ENCODE data around the gene KCNH8. TPM values are rescaled to one million over a fixed set of nuclear protein-coding genes. Genes with fewer than 3 reads are reported as not detected.
A peak's percentile ranks its signal among the peaks of the same experiment; 100 is the strongest.
"Not testable (repeated sequence)": the region's sequence is repeated elsewhere in the genome, so short reads cannot be mapped to it uniquely, and the experiment has no call there.

KCNH8 gene
- not detected for total RNA-seq

DNA sequence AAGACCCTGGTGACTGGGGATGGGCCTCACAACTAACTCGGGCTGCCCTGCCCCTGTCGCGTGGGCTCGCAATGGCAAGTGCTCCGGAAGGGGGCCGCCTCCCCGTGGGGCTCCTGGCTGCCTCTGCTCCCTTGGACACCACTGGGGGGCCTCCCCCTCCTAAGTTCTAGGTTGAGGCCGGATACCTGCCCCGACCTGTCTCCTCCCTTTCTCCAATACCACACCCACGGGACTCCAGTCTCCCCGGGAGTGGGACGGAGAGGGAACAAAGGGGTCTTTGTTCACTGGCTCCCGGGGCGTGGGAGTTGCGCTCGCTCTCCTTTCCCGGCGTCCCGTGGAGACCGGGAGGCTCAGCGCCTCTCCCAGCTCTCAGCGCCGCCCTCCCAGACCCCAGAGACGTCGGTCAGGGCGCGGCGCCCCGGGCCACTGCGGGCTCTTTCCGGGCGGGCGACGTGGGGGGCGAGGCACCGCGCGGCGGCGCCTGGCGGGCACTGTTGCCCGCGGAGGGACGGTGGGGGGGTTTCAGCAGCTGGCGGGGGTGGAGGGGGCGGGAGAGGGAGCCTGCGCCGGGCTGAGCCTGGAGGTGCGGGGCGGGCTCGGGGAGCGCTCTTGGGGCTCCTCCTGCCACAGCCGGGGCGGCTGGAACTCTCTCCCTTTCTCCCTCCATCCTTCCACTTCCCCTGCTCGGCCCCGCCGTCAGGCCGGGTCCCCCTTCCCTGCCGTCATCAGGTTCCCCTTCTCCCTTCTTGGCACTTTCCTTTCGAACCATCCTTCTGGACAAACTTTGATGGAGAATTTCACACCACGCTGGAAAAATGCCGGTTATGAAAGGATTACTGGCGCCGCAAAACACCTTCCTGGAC is at the start of gene KCNH8:
Gene KCNH8, plus strand, starts transcription at position 606 of the 863 bp plus-strand sequence. Its CDS starts 210 bp downstream, at position 816.
- peaks cover 3% of the 10 kb centered on the region for H3K9me3 Mint-ChIP-seq
- ChIA-PET CTCF (interaction anchor here (0.6 kb wide), 1 partner anchor 89 kb away, joined by 3 read pairs; no protein-coding TSS in a partner anchor), POLR2A (no interaction called here)
- no peak for DNase-seq
- peaks cover 14% of the 10 kb centered on the region for H3K27me3 Mint-ChIP-seq
- H3K36me3 Mint-ChIP-seq, result no peaks in the 10 kb centered on the region
- H3K4me1 Mint-ChIP-seq (ENCODE audit: low read depth), result peaks cover 12% of the 10 kb centered on the region
- no peak within 1 kb of the TSS for H3K27ac Mint-ChIP-seq
- intact Hi-C loops (cut with micrococcal nuclease), result loop anchor here (5.0 kb wide), 1 partner anchor 161 kb away; no protein-coding TSS in a partner anchor
- H3K4me3 Mint-ChIP-seq, result peak within 1 kb of the TSS; percentile 76

GRCh38 chr3:19102654-19103290 is 45.5 kb upstream of the KCNH8 start:
- DNase-seq, result peak; percentile 57
- intact Hi-C loops (cut with micrococcal nuclease); POLR2A ChIA-PET; CTCF ChIA-PET; H3K27me3 Mint-ChIP-seq; H3K36me3 Mint-ChIP-seq; H3K9me3 Mint-ChIP-seq; H3K4me1 Mint-ChIP-seq (ENCODE audit: low read depth): not testable (repeated sequence)
- Mint-ChIP-seq H3K27ac (peak overlapping the region; percentile 61), H3K4me3 (peak overlapping the region; percentile 78)

GRCh38 chr3:19103510-19103909 is 44.8 kb upstream of the KCNH8 start:
- Mint-ChIP-seq H3K9me3 (peaks cover 3% of the 10 kb centered on the region), H3K36me3 (peaks cover 2% of the 10 kb centered on the region), H3K27ac (no peak overlapping the region), H3K4me3 (peak overlapping the region; percentile 78), H3K27me3 (no peaks in the 10 kb centered on the region), H3K4me1 (ENCODE audit: low read depth) (peaks cover 7% of the 10 kb centered on the region)
- DNase-seq, result peak; percentile 32
- CTCF ChIA-PET, result no interaction called here
- POLR2A ChIA-PET, result no interaction called here
- intact Hi-C loops (cut with micrococcal nuclease), result no loop called here

DNA sequence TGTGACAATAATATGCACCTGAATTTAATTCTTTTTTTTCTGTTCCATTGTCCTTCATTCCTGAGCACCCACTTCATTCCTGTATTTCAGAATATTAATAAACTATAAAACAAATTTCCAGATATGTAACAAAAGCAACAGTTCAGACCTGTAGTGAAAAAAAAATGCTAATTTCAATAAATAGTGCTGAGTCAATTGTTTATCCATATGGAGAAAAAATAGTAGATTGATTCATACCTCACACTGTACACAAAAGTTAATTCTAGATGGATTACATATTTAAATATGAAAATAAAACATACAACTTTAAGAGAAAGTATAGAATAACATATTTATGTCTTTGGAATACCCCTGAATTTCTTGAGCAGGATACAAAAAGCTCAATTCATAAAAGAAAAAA is 43.9 kb upstream of the KCNH8 start:
- Mint-ChIP-seq H3K36me3 (peaks cover 2% of the 10 kb centered on the region), H3K4me3 (no peak overlapping the region), H3K27me3 (no peaks in the 10 kb centered on the region), H3K9me3 (peaks cover 2% of the 10 kb centered on the region), H3K27ac (no peak overlapping the region), H3K4me1 (ENCODE audit: low read depth) (peaks cover 7% of the 10 kb centered on the region)
- no peak for DNase-seq
- intact Hi-C loops (cut with micrococcal nuclease), result no loop called here
- ChIA-PET POLR2A (no interaction called here), CTCF (no interaction called here)

DNA sequence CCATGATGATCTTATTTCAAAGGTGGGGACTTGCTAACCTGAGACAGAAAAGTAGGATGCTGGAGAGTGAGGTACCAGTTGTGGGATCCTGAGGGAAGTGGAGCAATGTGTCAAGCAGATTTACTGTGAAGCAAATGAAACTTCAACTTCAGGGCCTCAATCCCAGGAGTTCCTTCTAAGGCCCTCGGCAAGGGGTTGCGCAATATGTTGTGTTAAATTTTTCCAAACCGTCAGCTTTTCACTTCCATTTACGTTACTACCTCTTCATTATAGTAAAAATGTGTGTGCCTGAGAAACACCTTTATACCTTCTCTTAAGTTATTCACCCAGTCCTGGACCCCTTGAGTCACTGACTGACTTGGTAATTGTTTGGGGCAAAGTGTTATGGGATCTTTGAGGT is 42.5 kb upstream of the KCNH8 start:
- POLR2A ChIA-PET, result no interaction called here
- no peak overlapping the region for H3K27ac Mint-ChIP-seq
- intact Hi-C loops (cut with micrococcal nuclease), result no loop called here
- CTCF ChIA-PET, result no interaction called here
- H3K9me3 Mint-ChIP-seq, result no peaks in the 10 kb centered on the region
- H3K4me3 Mint-ChIP-seq, result no peak overlapping the region
- no peak for DNase-seq
- H3K36me3 Mint-ChIP-seq, result peaks cover 2% of the 10 kb centered on the region
- no peaks in the 10 kb centered on the region for H3K27me3 Mint-ChIP-seq
- H3K4me1 Mint-ChIP-seq (ENCODE audit: low read depth), result peaks cover 7% of the 10 kb centered on the region

GRCh38 chr3:19106307-19106706 is 42.0 kb upstream of the KCNH8 start:
- intact Hi-C loops (cut with micrococcal nuclease), result no loop called here
- Mint-ChIP-seq H3K9me3 (no peaks in the 10 kb centered on the region), H3K27me3 (no peaks in the 10 kb centered on the region), H3K36me3 (peaks cover 2% of the 10 kb centered on the region), H3K27ac (no peak overlapping the region), H3K4me3 (no peak overlapping the region), H3K4me1 (ENCODE audit: low read depth) (peaks cover 7% of the 10 kb centered on the region)
- ChIA-PET POLR2A (no interaction called here), CTCF (no interaction called here)
- DNase-seq, result no peak

DNA sequence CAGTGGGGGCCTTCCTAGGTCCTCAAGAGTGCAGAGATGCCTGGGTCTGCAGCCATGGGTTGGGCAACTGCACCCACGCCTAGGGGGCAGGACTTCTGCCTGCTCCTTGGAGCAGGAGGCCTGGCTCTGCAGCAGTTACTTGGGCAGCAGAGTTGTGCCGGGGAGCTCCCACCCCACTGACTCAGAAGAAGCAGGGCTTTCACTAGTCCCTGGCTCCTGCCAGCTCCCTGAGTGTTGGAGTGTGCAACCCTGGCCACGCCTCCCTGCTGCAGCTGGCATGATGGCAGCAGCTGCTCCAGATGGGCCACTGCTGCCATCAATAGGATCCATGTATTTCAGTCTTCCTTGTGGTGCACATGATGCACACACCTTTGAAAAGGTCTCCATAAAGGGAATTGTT is 40.6 kb upstream of the KCNH8 start:
- H3K27ac Mint-ChIP-seq, result no peak overlapping the region

GRCh38 chr3:19110335-19110895 is 37.9 kb upstream of the KCNH8 start:
- no peak for DNase-seq
- Mint-ChIP-seq H3K4me1 (ENCODE audit: low read depth) (no peaks in the 10 kb centered on the region), H3K27me3 (peaks cover 4% of the 10 kb centered on the region), H3K4me3 (no peak overlapping the region), H3K36me3 (no peaks in the 10 kb centered on the region), H3K27ac (no peak overlapping the region), H3K9me3 (no peaks in the 10 kb centered on the region)
- ChIA-PET CTCF (no interaction called here), POLR2A (no interaction called here)
- intact Hi-C loops (cut with micrococcal nuclease), result no loop called here

More for the DNA sequence above, 40.6 kb upstream of the KCNH8 start:
- intact Hi-C loops (cut with micrococcal nuclease), result no loop called here
- peaks cover 1% of the 10 kb centered on the region for H3K27me3 Mint-ChIP-seq
- POLR2A ChIA-PET, result no interaction called here
- no peak overlapping the region for H3K4me3 Mint-ChIP-seq
- peaks cover 7% of the 10 kb centered on the region for H3K4me1 Mint-ChIP-seq (ENCODE audit: low read depth)
- CTCF ChIA-PET, result no interaction called here
- peaks cover 2% of the 10 kb centered on the region for H3K36me3 Mint-ChIP-seq
- H3K9me3 Mint-ChIP-seq, result no peaks in the 10 kb centered on the region
- DNase-seq, result no peak

- DNase-seq, result no peak
- Mint-ChIP-seq H3K27ac (no peak overlapping the region), H3K4me3 (no peak overlapping the region), H3K36me3 (no peaks in the 10 kb centered on the region), H3K27me3 (peaks cover 6% of the 10 kb centered on the region), H3K4me1 (ENCODE audit: low read depth) (no peaks in the 10 kb centered on the region), H3K9me3 (peaks cover 3% of the 10 kb centered on the region)
- POLR2A ChIA-PET, result no interaction called here
- CTCF ChIA-PET, result no interaction called here
- intact Hi-C loops (cut with micrococcal nuclease), result no loop called here
These were observed 33.8 kb upstream of the KCNH8 start for GRCh38 chr3:19114461-19114860.

DNA sequence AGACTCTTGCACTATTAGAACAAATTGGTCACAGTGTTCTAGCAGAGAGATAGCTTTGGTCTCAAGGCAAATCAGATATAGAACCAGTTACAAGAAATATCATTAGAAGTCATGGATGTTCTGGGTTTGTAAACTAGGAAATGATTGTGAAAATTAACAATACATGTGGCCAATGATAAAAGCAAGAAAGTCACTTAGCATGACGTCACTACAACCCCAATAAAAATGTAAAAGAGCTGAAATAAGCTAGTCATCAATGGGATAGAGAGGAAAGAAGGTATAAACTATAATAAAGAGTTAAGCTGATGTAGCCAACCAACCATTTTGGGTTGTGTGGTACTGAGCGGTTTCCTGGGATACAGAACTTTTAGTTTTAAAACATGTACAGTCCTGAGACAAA is 32.1 kb upstream of the KCNH8 start:
- H3K27ac Mint-ChIP-seq, result no peak overlapping the region
- H3K9me3 Mint-ChIP-seq, result peaks cover 3% of the 10 kb centered on the region
- ChIA-PET POLR2A (no interaction called here), CTCF (interaction anchor here (0.7 kb wide), 1 partner anchor 128 kb away, joined by 3 read pairs; no protein-coding TSS in a partner anchor)
- H3K27me3 Mint-ChIP-seq, result peaks cover 6% of the 10 kb centered on the region
- H3K4me1 Mint-ChIP-seq (ENCODE audit: low read depth), result no peaks in the 10 kb centered on the region
- intact Hi-C loops (cut with micrococcal nuclease), result no loop called here
- H3K4me3 Mint-ChIP-seq, result no peak overlapping the region
- DNase-seq, result no peak
- H3K36me3 Mint-ChIP-seq, result no peaks in the 10 kb centered on the region

- no peak overlapping the region for H3K27ac Mint-ChIP-seq
- no peaks in the 10 kb centered on the region for H3K9me3 Mint-ChIP-seq
- intact Hi-C loops (cut with micrococcal nuclease), result no loop called here
- no peaks in the 10 kb centered on the region for H3K36me3 Mint-ChIP-seq
- ChIA-PET CTCF (no interaction called here), POLR2A (no interaction called here)
- no peak overlapping the region for H3K4me3 Mint-ChIP-seq
- DNase-seq, result no peak
- no peaks in the 10 kb centered on the region for H3K27me3 Mint-ChIP-seq
- no peaks in the 10 kb centered on the region for H3K4me1 Mint-ChIP-seq (ENCODE audit: low read depth)
These were observed 23.6 kb upstream of the KCNH8 start for GRCh38 chr3:19124752-19125151.

- CTCF ChIA-PET, result no interaction called here
- Mint-ChIP-seq H3K9me3 (peaks cover under 1% of the 10 kb centered on the region), H3K27me3 (peaks cover 2% of the 10 kb centered on the region), H3K4me1 (ENCODE audit: low read depth) (no peaks in the 10 kb centered on the region), H3K4me3 (no peak overlapping the region), H3K27ac (no peak overlapping the region), H3K36me3 (no peaks in the 10 kb centered on the region)
- intact Hi-C loops (cut with micrococcal nuclease), result no loop called here
- no peak for DNase-seq
- POLR2A ChIA-PET, result no interaction called here
These were observed 8.4 kb upstream of the KCNH8 start for GRCh38 chr3:19139863-19140262.

All from activated CD4-positive, alpha-beta memory T cell treated with anti-CD3 and anti-CD28 coated beads for 36 hours (primary cell).